ENCODE measurements around the gene UHRF2. TPM values are rescaled to one million over a fixed set of nuclear protein-coding genes. Genes with fewer than 3 reads are reported as not detected.
"Not testable (repeated sequence)": the region's sequence is repeated elsewhere in the genome, so short reads cannot be mapped to it uniquely, and the experiment has no call there.

Gene UHRF2
- total RNA-seq, 2 experiments from 2014 or later = 57.0 to 60.1 TPM

- Mint-ChIP-seq H3K4me1 (ENCODE audit: low read depth) (peaks cover 49% of the 10 kb centered on the region), H3K27ac (no peak overlapping the region), H3K4me3 (no peak overlapping the region), H3K9me3 (peaks cover 6% of the 10 kb centered on the region), H3K36me3 (ENCODE audit: low read depth) (peaks cover 23% of the 10 kb centered on the region), H3K27me3 (no peaks in the 10 kb centered on the region)
- CTCF ChIA-PET = no interaction called here
- TF ChIP-seq CTCF (IDR thresholded peaks at IDR 0.05) = no peak
- intact Hi-C loops (cut with micrococcal nuclease) = no loop called here
- POLR2A ChIA-PET = interaction anchor here (1.1 kb wide), 1 partner anchor 33 kb away, joined by 3 read pairs; no protein-coding TSS in a partner anchor
- DNase-seq (no peak), ATAC-seq (no peak)
Measured at GRCh38 chr9:6449086-6449485, 36.1 kb downstream of the UHRF2 start.

- intact Hi-C loops (cut with micrococcal nuclease) = no loop called here
- ChIA-PET CTCF (no interaction called here), POLR2A (interaction anchor here (1.1 kb wide), 1 partner anchor 34 kb away, joined by 3 read pairs; no protein-coding TSS in a partner anchor)
- DNase-seq (no peak), ATAC-seq (no peak)
- Mint-ChIP-seq H3K9me3 (peaks cover 10% of the 10 kb centered on the region), H3K27me3 (no peaks in the 10 kb centered on the region), H3K4me1 (ENCODE audit: low read depth) (peaks cover 51% of the 10 kb centered on the region), H3K4me3 (no peak overlapping the region), H3K36me3 (ENCODE audit: low read depth) (peaks cover 26% of the 10 kb centered on the region), H3K27ac (peak overlapping the region; percentile 6)
- no peak for TF ChIP-seq CTCF (IDR thresholded peaks at IDR 0.05)
Measured at GRCh38 chr9:6449645-6450044, 36.6 kb downstream of the UHRF2 start.

DNA sequence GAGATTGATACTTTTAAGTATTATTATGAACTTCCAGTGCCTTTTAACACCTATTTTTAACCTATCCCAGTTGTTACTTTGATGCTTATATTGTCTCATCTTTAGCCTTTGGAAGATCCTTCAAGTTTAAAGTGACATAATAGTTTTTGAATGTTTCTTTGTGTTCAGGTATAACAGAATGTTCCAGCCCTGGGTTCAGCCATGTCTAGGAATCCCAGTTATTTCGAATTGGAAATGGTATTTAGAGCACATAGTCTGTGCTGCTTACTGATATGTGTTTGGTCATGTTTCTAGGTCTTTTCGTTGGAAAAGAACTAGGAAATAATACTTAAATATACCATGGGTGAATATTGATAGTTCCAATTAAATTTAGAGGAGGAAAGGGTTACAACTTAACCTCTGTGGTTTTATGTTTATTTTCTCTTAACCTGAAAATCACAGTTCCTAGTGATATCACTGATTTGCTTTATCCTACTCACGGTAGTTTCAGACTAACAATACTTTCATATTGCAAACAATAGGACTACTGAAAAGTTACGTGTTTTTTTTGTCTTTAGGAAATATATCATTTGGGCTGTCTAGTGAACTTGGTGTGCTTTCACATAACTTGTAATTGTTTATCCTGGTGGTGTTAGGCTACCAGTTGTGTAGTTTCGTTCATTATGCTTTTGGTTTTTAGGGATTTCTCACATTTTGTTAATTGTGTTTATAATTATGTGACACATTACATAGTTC is 37.8 kb downstream of the UHRF2 start:
- DNase-seq (no peak), ATAC-seq (no peak)
- peak overlapping the region; percentile 38 for H3K27ac Mint-ChIP-seq
- TF ChIP-seq CTCF (IDR thresholded peaks at IDR 0.05) = no peak
- H3K4me3 Mint-ChIP-seq = no peak overlapping the region
- no peaks in the 10 kb centered on the region for H3K27me3 Mint-ChIP-seq
- peaks cover 36% of the 10 kb centered on the region for H3K36me3 Mint-ChIP-seq (ENCODE audit: low read depth)
- intact Hi-C loops (cut with micrococcal nuclease) = no loop called here
- peaks cover 54% of the 10 kb centered on the region for H3K4me1 Mint-ChIP-seq (ENCODE audit: low read depth)
- peaks cover 17% of the 10 kb centered on the region for H3K9me3 Mint-ChIP-seq
- ChIA-PET POLR2A (no interaction called here), CTCF (no interaction called here)

DNA sequence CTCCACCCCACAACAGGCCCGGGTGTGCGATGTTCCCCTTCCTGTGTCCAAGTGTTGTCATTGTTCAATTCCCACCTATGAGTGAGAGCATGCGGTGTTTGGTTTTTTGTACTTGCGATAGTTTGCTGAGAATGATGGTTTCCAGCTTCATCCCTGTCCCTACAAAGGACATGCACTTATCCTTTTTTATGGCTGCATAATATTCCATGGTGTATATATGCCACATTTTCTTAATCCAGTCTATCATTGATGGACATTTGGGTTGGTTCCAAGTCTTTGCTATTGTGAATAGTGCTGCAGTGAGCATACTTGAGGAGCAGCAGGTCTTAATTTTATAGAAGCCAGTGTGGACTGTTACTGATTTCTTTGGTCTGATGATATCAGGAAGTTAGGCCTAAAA is 42.3 kb downstream of the UHRF2 start:
- Mint-ChIP-seq H3K4me1 (ENCODE audit: low read depth) (peaks cover 40% of the 10 kb centered on the region), H3K36me3 (ENCODE audit: low read depth) (peaks cover 56% of the 10 kb centered on the region), H3K9me3 (peaks cover 32% of the 10 kb centered on the region)
- POLR2A ChIA-PET; ATAC-seq; DNase-seq; intact Hi-C loops (cut with micrococcal nuclease); H3K27ac Mint-ChIP-seq; H3K4me3 Mint-ChIP-seq; H3K27me3 Mint-ChIP-seq: not testable (repeated sequence)
- CTCF ChIA-PET = interaction anchor here (0.7 kb wide), 1 partner anchor 11 kb away, joined by 3 read pairs; no protein-coding TSS in a partner anchor

DNA sequence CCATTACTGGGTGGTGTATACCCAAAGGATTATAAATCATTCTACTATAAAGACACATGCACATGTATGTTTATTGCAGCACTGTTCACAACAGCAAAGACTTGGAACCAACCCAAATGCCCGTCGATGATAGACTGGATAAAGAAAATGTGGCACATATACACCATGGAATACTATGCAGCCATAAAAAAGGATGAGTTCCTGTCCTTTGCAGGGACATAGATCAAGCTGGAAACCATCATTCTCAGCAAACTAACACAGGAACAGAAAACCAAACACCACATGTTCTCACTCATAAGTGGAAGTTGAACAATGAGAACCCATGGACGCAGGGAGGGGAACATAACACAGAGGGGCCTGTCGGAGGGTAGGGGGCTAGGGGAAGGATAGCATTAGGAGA is 45.7 kb downstream of the UHRF2 start:
- Mint-ChIP-seq H3K36me3 (ENCODE audit: low read depth) (peaks cover 62% of the 10 kb centered on the region), H3K9me3 (peaks cover 29% of the 10 kb centered on the region), H3K4me1 (ENCODE audit: low read depth) (peaks cover 32% of the 10 kb centered on the region)
- POLR2A ChIA-PET; intact Hi-C loops (cut with micrococcal nuclease); ATAC-seq; H3K27ac Mint-ChIP-seq; H3K4me3 Mint-ChIP-seq; DNase-seq; CTCF ChIA-PET; H3K27me3 Mint-ChIP-seq: not testable (repeated sequence)

GRCh38 chr9:6459718-6460117 is 46.7 kb downstream of the UHRF2 start:
- no peak for ATAC-seq
- H3K4me1 Mint-ChIP-seq (ENCODE audit: low read depth) = peaks cover 29% of the 10 kb centered on the region
- intact Hi-C loops (cut with micrococcal nuclease) = no loop called here

More at GRCh38 chr9:6459718-6460117, 46.7 kb downstream of the UHRF2 start:
- ChIA-PET CTCF (no interaction called here), POLR2A (interaction anchor here (1.3 kb wide), 1 partner anchor 46 kb away, joined by 4 read pairs; the partner anchor contains the start of gene UHRF2)
- Mint-ChIP-seq H3K27me3 (no peaks in the 10 kb centered on the region), H3K9me3 (peaks cover 23% of the 10 kb centered on the region), H3K4me3 (no peak overlapping the region), H3K27ac (no peak overlapping the region), H3K36me3 (ENCODE audit: low read depth) (peaks cover 53% of the 10 kb centered on the region)
- no peak for DNase-seq
- TF ChIP-seq CTCF (IDR thresholded peaks at IDR 0.05) = no peak

Measured in activated CD8-positive, alpha-beta T cell treated with anti-CD3 and anti-CD28 coated beads for 36 hours (primary cell).